ENCODE data around the gene CXCL16. TPM values are rescaled to one million over a fixed set of nuclear protein-coding genes. Genes with fewer than 3 reads are reported as not detected.

The CXCL16 gene
- total and polyA plus RNA-seq, 2 of the 13 experiments (the other 11 are each of a cell fraction or from before 2014, with no cell fraction given), result 9.4 to 101 TPM

DNA sequence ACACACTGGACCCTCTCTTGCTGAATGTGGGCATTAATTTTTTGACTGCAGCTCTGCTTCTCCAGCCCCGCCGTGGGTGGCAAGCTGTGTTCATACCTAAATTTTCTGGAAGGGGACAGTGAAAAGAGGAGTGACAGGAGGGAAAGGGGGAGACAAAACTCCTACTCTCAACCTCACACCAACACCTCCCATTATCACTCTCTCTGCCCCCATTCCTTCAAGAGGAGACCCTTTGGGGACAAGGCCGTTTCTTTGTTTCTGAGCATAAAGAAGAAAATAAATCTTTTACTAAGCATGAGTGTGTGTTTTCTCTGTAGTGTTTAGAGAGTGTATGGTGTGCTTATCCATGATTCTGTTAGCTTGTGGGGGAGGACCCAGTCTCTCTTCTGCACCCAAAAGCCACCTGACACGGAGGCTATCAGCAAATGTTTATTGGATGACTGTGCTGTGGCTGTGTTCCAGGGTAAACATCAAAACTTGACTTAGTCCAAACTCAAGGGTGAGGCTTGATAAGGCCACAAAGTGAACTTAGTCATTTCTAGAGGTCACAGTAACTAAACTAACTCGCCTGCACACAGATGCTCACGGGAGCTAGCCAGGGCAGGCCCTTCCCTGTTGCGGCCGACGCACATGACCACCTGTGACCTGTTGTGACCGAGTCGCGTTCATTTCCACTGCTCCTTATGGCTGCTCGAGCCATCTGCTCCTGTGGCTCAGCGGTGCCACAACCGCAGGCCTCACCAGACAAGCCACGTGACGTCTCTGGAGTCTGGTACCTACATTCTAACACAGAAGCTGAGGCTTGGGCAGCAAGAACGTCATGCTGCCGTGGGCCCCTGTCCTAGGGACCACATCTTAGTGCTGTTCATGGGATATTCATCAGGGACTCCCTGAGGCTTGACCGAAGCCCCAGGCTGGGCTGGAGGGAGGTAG is 18.3 kb downstream of the CXCL16 start (continued):
- TF ChIP-seq, protein P1, sequence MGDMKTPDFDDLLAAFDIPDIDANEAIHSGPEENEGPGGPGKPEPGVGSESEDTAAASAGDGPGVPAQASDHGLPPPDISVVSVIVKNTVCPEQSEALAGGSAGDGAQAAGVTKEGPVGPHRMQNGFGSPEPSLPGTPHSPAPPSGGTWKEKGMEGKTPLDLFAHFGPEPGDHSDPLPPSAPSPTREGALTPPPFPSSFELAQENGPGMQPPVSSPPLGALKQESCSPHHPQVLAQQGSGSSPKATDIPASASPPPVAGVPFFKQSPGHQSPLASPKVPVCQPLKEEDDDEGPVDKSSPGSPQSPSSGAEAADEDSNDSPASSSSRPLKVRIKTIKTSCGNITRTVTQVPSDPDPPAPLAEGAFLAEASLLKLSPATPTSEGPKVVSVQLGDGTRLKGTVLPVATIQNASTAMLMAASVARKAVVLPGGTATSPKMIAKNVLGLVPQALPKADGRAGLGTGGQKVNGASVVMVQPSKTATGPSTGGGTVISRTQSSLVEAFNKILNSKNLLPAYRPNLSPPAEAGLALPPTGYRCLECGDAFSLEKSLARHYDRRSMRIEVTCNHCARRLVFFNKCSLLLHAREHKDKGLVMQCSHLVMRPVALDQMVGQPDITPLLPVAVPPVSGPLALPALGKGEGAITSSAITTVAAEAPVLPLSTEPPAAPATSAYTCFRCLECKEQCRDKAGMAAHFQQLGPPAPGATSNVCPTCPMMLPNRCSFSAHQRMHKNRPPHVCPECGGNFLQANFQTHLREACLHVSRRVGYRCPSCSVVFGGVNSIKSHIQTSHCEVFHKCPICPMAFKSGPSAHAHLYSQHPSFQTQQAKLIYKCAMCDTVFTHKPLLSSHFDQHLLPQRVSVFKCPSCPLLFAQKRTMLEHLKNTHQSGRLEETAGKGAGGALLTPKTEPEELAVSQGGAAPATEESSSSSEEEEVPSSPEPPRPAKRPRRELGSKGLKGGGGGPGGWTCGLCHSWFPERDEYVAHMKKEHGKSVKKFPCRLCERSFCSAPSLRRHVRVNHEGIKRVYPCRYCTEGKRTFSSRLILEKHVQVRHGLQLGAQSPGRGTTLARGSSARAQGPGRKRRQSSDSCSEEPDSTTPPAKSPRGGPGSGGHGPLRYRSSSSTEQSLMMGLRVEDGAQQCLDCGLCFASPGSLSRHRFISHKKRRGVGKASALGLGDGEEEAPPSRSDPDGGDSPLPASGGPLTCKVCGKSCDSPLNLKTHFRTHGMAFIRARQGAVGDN (CRISPR knock-in tag; IDR thresholded peaks at IDR 0.05), result peak; percentile 98
- TF ChIP-seq MBD4 (IDR thresholded peaks at IDR 0.05; ENCODE audit: borderline replicate concordance, low read length), result no peak
- TF ChIP-seq JDP2 (CRISPR knock-in tag; IDR thresholded peaks at IDR 0.05; ENCODE audit: borderline replicate concordance), result no peak
- TF ChIP-seq ZNF354B (CRISPR knock-in tag; IDR thresholded peaks at IDR 0.05), result no peak
- no peak for TF ChIP-seq ZBTB8A (CRISPR knock-in tag; IDR thresholded peaks at IDR 0.05; ENCODE audit: borderline replicate concordance, low read depth)
- no peak for TF ChIP-seq ZNF773 (CRISPR knock-in tag; IDR thresholded peaks at IDR 0.05; ENCODE audit: borderline replicate concordance)
- 0 out of 2 replicates have a peak, but pooled peaks have one; percentile 31 for TF ChIP-seq SP4 (CRISPR knock-in tag; IDR thresholded peaks at IDR 0.05)
- TF ChIP-seq TCF7L2 (IDR thresholded peaks at IDR 0.05; ENCODE audit: low read depth, low read length), result no peak
- TF ChIP-seq, protein P2, sequence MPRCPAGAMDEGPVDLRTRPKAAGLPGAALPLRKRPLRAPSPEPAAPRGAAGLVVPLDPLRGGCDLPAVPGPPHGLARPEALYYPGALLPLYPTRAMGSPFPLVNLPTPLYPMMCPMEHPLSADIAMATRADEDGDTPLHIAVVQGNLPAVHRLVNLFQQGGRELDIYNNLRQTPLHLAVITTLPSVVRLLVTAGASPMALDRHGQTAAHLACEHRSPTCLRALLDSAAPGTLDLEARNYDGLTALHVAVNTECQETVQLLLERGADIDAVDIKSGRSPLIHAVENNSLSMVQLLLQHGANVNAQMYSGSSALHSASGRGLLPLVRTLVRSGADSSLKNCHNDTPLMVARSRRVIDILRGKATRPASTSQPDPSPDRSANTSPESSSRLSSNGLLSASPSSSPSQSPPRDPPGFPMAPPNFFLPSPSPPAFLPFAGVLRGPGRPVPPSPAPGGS (CRISPR knock-in tag; IDR thresholded peaks at IDR 0.05), result no peak
- TF ChIP-seq PHB2 (IDR thresholded peaks at IDR 0.05; ENCODE audit: partially characterized antibody), result no peak
- TF ChIP-seq, protein P3, sequence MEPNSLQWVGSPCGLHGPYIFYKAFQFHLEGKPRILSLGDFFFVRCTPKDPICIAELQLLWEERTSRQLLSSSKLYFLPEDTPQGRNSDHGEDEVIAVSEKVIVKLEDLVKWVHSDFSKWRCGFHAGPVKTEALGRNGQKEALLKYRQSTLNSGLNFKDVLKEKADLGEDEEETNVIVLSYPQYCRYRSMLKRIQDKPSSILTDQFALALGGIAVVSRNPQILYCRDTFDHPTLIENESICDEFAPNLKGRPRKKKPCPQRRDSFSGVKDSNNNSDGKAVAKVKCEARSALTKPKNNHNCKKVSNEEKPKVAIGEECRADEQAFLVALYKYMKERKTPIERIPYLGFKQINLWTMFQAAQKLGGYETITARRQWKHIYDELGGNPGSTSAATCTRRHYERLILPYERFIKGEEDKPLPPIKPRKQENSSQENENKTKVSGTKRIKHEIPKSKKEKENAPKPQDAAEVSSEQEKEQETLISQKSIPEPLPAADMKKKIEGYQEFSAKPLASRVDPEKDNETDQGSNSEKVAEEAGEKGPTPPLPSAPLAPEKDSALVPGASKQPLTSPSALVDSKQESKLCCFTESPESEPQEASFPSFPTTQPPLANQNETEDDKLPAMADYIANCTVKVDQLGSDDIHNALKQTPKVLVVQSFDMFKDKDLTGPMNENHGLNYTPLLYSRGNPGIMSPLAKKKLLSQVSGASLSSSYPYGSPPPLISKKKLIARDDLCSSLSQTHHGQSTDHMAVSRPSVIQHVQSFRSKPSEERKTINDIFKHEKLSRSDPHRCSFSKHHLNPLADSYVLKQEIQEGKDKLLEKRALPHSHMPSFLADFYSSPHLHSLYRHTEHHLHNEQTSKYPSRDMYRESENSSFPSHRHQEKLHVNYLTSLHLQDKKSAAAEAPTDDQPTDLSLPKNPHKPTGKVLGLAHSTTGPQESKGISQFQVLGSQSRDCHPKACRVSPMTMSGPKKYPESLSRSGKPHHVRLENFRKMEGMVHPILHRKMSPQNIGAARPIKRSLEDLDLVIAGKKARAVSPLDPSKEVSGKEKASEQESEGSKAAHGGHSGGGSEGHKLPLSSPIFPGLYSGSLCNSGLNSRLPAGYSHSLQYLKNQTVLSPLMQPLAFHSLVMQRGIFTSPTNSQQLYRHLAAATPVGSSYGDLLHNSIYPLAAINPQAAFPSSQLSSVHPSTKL (CRISPR knock-in tag; IDR thresholded peaks at IDR 0.05), result peak; percentile 92
- no peak for TF ChIP-seq SP140L (CRISPR knock-in tag; IDR thresholded peaks at IDR 0.05; ENCODE audit: borderline replicate concordance)
- TF ChIP-seq KDM4B (CRISPR knock-in tag; IDR thresholded peaks at IDR 0.05), result no peak
- TF ChIP-seq NR2C2 (CRISPR knock-in tag; IDR thresholded peaks at IDR 0.05; ENCODE audit: borderline replicate concordance), result peak; percentile 78
- TF ChIP-seq RFX5 (IDR thresholded peaks at IDR 0.05; ENCODE audit: low read depth, low read length), result no peak
- no peak for TF ChIP-seq ATF7-NPFF (CRISPR knock-in tag; IDR thresholded peaks at IDR 0.05; ENCODE audit: low read depth)
- TF ChIP-seq IKZF4 (CRISPR knock-in tag; IDR thresholded peaks at IDR 0.05; ENCODE audit: borderline replicate concordance, low read depth, not compliant biosample characterization), result no peak
- no peak for TF ChIP-seq SRSF4 (IDR thresholded peaks at IDR 0.05; ENCODE audit: low read depth, low read length, poor library complexity, severe bottlenecking)
- no peak for TF ChIP-seq ZNF619 (CRISPR knock-in tag; IDR thresholded peaks at IDR 0.05)
- peak; percentile 84 for TF ChIP-seq THAP11 (CRISPR knock-in tag; IDR thresholded peaks at IDR 0.05)

Data from HepG2 (cell line).